ENCODE data around the gene TMEM151B.

The TMEM151B gene

GRCh38 chr6:44339301-44339700 lies 69.1 kb downstream of the TMEM151B start:
- Histone ChIP-seq H3K4me1 (ENCODE audit: insufficient read depth, low read length, poor library complexity, severe bottlenecking) (no peaks in the 10 kb centered on the region), H2AFZ (ENCODE audit: low read length) (no peak overlapping the region), H3F3A (ENCODE audit: low read depth) (no peaks in the 10 kb centered on the region), H3K79me2 (ENCODE audit: insufficient read depth, low read length) (no peaks in the 10 kb centered on the region), H3K9me2 (replicated peaks; ENCODE audit: low read depth, low read length) (no peaks in the 10 kb centered on the region), H3K9me3 (ENCODE audit: insufficient read depth, low read depth, low read length) (no peaks in the 10 kb centered on the region), H3K27me3 (ENCODE audit: insufficient read depth, low read length, poor library complexity, severe bottlenecking) (no peaks in the 10 kb centered on the region), H3K36me3 (ENCODE audit: insufficient read depth, low read length) (no peaks in the 10 kb centered on the region), H3K4me2 (ENCODE audit: low read depth, low read length, poor library complexity, severe bottlenecking) (no peak overlapping the region), H4K20me1 (ENCODE audit: insufficient read depth, low read length, poor library complexity, severe bottlenecking) (no peaks in the 10 kb centered on the region), H3K4me3 (ENCODE audit: low read length, poor library complexity, severe bottlenecking) (no peak overlapping the region), H3K9ac (ENCODE audit: low read depth, low read length, poor library complexity, severe bottlenecking) (no peak overlapping the region)
- TF ChIP-seq CTCF (conservative IDR thresholded peaks at IDR 0.05; ENCODE audit: low read length) (no peak), EZH2phosphoT487 (IDR thresholded peaks at IDR 0.05; ENCODE audit: borderline replicate concordance) (no peak)

- Histone ChIP-seq H3K9me2 (replicated peaks; ENCODE audit: low read depth, low read length) (no peaks in the 10 kb centered on the region), H4K20me1 (ENCODE audit: insufficient read depth, low read length, poor library complexity, severe bottlenecking) (no peaks in the 10 kb centered on the region), H3K4me1 (ENCODE audit: insufficient read depth, low read length, poor library complexity, severe bottlenecking) (no peaks in the 10 kb centered on the region), H3K9ac (ENCODE audit: low read depth, low read length, poor library complexity, severe bottlenecking) (no peak overlapping the region), H3F3A (ENCODE audit: low read depth) (no peaks in the 10 kb centered on the region), H3K4me3 (ENCODE audit: low read length, poor library complexity, severe bottlenecking) (no peak overlapping the region), H3K4me2 (ENCODE audit: low read depth, low read length, poor library complexity, severe bottlenecking) (no peak overlapping the region), H3K36me3 (ENCODE audit: insufficient read depth, low read length) (no peaks in the 10 kb centered on the region), H2AFZ (ENCODE audit: low read length) (no peak overlapping the region), H3K27me3 (ENCODE audit: insufficient read depth, low read length, poor library complexity, severe bottlenecking) (peaks cover 5% of the 10 kb centered on the region), H3K79me2 (ENCODE audit: insufficient read depth, low read length) (no peaks in the 10 kb centered on the region), H3K9me3 (ENCODE audit: insufficient read depth, low read depth, low read length) (no peaks in the 10 kb centered on the region)
- no peak for TF ChIP-seq CTCF (conservative IDR thresholded peaks at IDR 0.05; ENCODE audit: low read length)
- no peak for TF ChIP-seq EZH2phosphoT487 (IDR thresholded peaks at IDR 0.05; ENCODE audit: borderline replicate concordance)
These were observed 69.7 kb downstream of the TMEM151B start for GRCh38 chr6:44339763-44340625.

- peaks cover 5% of the 10 kb centered on the region for H3K27me3 ChIP-seq (ENCODE audit: insufficient read depth, low read length, poor library complexity, severe bottlenecking)
- H3K36me3 ChIP-seq (ENCODE audit: insufficient read depth, low read length): no peaks in the 10 kb centered on the region
- H3K9me2 ChIP-seq (replicated peaks; ENCODE audit: low read depth, low read length): no peaks in the 10 kb centered on the region
- H3K9ac ChIP-seq (ENCODE audit: low read depth, low read length, poor library complexity, severe bottlenecking): no peak overlapping the region
- H3K4me3 ChIP-seq (ENCODE audit: low read length, poor library complexity, severe bottlenecking): no peak overlapping the region
- H3F3A ChIP-seq (ENCODE audit: low read depth): no peaks in the 10 kb centered on the region
- no peak overlapping the region for H3K4me2 ChIP-seq (ENCODE audit: low read depth, low read length, poor library complexity, severe bottlenecking)
- no peaks in the 10 kb centered on the region for H4K20me1 ChIP-seq (ENCODE audit: insufficient read depth, low read length, poor library complexity, severe bottlenecking)
- no peaks in the 10 kb centered on the region for H3K79me2 ChIP-seq (ENCODE audit: insufficient read depth, low read length)
- H3K4me1 ChIP-seq (ENCODE audit: insufficient read depth, low read length, poor library complexity, severe bottlenecking): no peaks in the 10 kb centered on the region
- no peak overlapping the region for H2AFZ ChIP-seq (ENCODE audit: low read length)
- H3K9me3 ChIP-seq (ENCODE audit: insufficient read depth, low read depth, low read length): no peaks in the 10 kb centered on the region
- TF ChIP-seq EZH2phosphoT487 (IDR thresholded peaks at IDR 0.05; ENCODE audit: borderline replicate concordance) (no peak), CTCF (conservative IDR thresholded peaks at IDR 0.05; ENCODE audit: low read length) (no peak)
These were observed 71.0 kb downstream of the TMEM151B start for GRCh38 chr6:44341095-44341890.

Measured in Loucy (cell line).